Liver (tissue), 3 donors: ENCODE data around the gene CCDC71.
A peak's percentile ranks its signal among the peaks of the same experiment; 100 is the strongest.

Experiments
- JUND ChIP-seq, 2 donors: IDR thresholded peaks; 2 replicates each; pipeline ENCODE4 v1.6.1; 2016; ENCODE audit warnings: antibody characterized with exemption in 2 of 2
- SP1 ChIP-seq: IDR thresholded peaks from 2 replicates; pipeline ENCODE4 v1.6.1; 2018; ENCODE audit warnings: antibody characterized with exemption, mild to moderate bottlenecking
- TAF1 ChIP-seq: conservative IDR thresholded peaks from 2 replicates; pipeline ENCODE4 v1.6.1; 2016; ENCODE audit warnings: antibody characterized with exemption, mild to moderate bottlenecking
- TF ChIP-seq, protein P1 (sequence below): fragments of 150-350 bp; IDR thresholded peaks from 2 replicates; pipeline ENCODE4 v1.5.1; 2017; ENCODE audit warnings: improper control_type of control experiment, low read depth, low read length; ENCODE audit not compliant: missing input control
- TF ChIP-seq, protein P2 (sequence below): IDR thresholded peaks from 2 replicates; pipeline ENCODE4 v1.6.1; 2016; ENCODE audit warnings: antibody characterized with exemption
- TF ChIP-seq, protein P3 (sequence below): IDR thresholded peaks from 2 replicates; pipeline ENCODE4 v1.6.1; 2016; ENCODE audit warnings: antibody characterized with exemption, mild to moderate bottlenecking
- donor health status: healthy.
- donor health status: healthy.

DNA sequence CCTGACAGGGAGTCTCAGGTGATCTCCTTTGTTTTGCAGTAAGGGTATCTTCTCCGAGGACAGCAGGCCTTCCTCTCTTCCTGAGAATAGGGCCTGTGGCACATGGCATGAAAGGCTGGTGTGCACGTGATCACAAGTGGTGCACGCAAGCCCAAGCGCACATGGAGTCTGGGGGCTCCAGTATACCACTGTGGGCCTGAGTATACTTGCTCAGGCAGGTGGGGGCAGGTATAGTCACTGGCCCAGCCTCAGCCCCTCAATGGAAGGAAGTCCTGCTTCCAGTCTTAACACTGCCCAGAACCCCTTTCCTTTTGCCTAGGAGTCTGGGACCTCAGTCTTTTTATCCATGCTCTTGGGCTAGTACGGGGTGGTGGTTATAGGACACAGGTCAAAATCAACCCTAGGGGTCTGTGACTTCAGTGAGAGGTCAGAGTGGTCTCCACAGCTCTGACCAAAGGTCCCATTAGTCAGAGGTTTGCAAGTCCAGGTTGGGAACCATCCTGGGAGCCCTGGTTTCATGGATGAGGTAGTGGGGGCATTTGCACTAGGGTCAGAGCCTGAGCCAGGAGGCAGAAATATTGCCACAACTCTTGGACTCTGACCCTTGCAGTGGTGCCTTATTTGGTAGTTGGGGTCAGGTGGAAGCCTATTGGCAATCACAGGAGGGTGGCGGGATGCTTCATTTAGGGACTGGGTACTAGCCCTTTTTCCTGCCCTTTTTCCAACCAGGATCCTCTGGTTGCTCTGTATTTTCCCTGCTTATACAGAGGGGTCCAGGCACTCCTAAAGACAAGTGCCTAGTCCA is 823 bp upstream of the CCDC71 start:
- TF ChIP-seq, protein P1, sequence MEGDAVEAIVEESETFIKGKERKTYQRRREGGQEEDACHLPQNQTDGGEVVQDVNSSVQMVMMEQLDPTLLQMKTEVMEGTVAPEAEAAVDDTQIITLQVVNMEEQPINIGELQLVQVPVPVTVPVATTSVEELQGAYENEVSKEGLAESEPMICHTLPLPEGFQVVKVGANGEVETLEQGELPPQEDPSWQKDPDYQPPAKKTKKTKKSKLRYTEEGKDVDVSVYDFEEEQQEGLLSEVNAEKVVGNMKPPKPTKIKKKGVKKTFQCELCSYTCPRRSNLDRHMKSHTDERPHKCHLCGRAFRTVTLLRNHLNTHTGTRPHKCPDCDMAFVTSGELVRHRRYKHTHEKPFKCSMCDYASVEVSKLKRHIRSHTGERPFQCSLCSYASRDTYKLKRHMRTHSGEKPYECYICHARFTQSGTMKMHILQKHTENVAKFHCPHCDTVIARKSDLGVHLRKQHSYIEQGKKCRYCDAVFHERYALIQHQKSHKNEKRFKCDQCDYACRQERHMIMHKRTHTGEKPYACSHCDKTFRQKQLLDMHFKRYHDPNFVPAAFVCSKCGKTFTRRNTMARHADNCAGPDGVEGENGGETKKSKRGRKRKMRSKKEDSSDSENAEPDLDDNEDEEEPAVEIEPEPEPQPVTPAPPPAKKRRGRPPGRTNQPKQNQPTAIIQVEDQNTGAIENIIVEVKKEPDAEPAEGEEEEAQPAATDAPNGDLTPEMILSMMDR, result no peak
- TF ChIP-seq JUND (IDR thresholded peaks at IDR 0.05), result peak in 1 of 2 donors; percentile 36
- TF ChIP-seq SP1, result peak; percentile 83
- TF ChIP-seq, protein P2, sequence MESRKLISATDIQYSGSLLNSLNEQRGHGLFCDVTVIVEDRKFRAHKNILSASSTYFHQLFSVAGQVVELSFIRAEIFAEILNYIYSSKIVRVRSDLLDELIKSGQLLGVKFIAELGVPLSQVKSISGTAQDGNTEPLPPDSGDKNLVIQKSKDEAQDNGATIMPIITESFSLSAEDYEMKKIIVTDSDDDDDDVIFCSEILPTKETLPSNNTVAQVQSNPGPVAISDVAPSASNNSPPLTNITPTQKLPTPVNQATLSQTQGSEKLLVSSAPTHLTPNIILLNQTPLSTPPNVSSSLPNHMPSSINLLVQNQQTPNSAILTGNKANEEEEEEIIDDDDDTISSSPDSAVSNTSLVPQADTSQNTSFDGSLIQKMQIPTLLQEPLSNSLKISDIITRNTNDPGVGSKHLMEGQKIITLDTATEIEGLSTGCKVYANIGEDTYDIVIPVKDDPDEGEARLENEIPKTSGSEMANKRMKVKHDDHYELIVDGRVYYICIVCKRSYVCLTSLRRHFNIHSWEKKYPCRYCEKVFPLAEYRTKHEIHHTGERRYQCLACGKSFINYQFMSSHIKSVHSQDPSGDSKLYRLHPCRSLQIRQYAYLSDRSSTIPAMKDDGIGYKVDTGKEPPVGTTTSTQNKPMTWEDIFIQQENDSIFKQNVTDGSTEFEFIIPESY, result no peak
- TF ChIP-seq, protein P3, sequence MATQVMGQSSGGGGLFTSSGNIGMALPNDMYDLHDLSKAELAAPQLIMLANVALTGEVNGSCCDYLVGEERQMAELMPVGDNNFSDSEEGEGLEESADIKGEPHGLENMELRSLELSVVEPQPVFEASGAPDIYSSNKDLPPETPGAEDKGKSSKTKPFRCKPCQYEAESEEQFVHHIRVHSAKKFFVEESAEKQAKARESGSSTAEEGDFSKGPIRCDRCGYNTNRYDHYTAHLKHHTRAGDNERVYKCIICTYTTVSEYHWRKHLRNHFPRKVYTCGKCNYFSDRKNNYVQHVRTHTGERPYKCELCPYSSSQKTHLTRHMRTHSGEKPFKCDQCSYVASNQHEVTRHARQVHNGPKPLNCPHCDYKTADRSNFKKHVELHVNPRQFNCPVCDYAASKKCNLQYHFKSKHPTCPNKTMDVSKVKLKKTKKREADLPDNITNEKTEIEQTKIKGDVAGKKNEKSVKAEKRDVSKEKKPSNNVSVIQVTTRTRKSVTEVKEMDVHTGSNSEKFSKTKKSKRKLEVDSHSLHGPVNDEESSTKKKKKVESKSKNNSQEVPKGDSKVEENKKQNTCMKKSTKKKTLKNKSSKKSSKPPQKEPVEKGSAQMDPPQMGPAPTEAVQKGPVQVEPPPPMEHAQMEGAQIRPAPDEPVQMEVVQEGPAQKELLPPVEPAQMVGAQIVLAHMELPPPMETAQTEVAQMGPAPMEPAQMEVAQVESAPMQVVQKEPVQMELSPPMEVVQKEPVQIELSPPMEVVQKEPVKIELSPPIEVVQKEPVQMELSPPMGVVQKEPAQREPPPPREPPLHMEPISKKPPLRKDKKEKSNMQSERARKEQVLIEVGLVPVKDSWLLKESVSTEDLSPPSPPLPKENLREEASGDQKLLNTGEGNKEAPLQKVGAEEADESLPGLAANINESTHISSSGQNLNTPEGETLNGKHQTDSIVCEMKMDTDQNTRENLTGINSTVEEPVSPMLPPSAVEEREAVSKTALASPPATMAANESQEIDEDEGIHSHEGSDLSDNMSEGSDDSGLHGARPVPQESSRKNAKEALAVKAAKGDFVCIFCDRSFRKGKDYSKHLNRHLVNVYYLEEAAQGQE, result peak; percentile 66
- no peak for TF ChIP-seq TAF1
